Endothelial cell of umbilical vein (primary cell): Measurements from ENCODE around the gene FLT1. TPM values are rescaled to one million over a fixed set of nuclear protein-coding genes. Genes with fewer than 3 reads are reported as not detected.

Experiments
- BruUV-seq: library from RNA; stranded (reverse); fragments of 400-500 nt; replicated peaks from 2 replicates; lab custom pipeline; 2021; lab: Mats Ljungman, UMichigan
- CTCF ChIA-PET: fragments of 300-600, 350-600 bp; sonication (Branson Sonifier 250); formaldehyde crosslinking; loops from one replicate; lab custom pipeline; 2021; ENCODE audit warnings: antibody characterized with exemption, inconsistent platforms; lab: Charles Lee
- POLR2A ChIA-PET: fragments of 300-600, 350-600 bp; sonication (Branson Sonifier 250); formaldehyde crosslinking; loops from one replicate; lab custom pipeline; 2021; ENCODE audit warnings: antibody characterized with exemption, inconsistent platforms; lab: Charles Lee
- DNase-seq: peaks from one replicate; pipeline ENCODE4 v3.0.0-alpha.2; 2011; ENCODE audit warnings: low read depth, low spot score
- FAIRE-seq: peaks from 2 replicates; lab custom pipeline; 2011; peaks lifted over from hg19 to GRCh38; lab: Jason Lieb, UNC
- H2AFZ ChIP-seq: 2 replicates; pipeline ENCODE4 v1.6.0; 2012; ENCODE audit warnings: low read depth, low read length, control low read depth, inconsistent platforms
- H3K27ac ChIP-seq: 2 replicates; pipeline ENCODE4 v1.5.1; 2011; ENCODE audit warnings: low read depth, mild to moderate bottlenecking, control low read depth, low read length, moderate library complexity; ENCODE audit not compliant: insufficient read depth
- H3K27me3 ChIP-seq, 2 experiments: 2 replicates each; pipeline versions ENCODE4 v1.6.0 to v1.6.1; 2011; ENCODE audit warnings: low read length in 2 of 2, mixed read lengths in 1 of 2; ENCODE audit not compliant: control insufficient read depth in 2 of 2, insufficient read depth in 2 of 2
- H3K36me3 ChIP-seq, 2 experiments: 2 replicates in 1 of 2; 3 replicates in 1 of 2; pipeline ENCODE4 v1.5.1; 2011; ENCODE audit warnings: low read length in 2 of 2, mild to moderate bottlenecking in 1 of 2, moderate library complexity in 1 of 2; ENCODE audit not compliant: control insufficient read depth in 2 of 2, insufficient read depth in 2 of 2; ENCODE audit errors: extremely low read depth in 1 of 2
- H3K4me1 ChIP-seq: 3 replicates; pipeline ENCODE4 v1.5.1; 2011; ENCODE audit warnings: mild to moderate bottlenecking, low read length; ENCODE audit not compliant: control insufficient read depth, insufficient read depth; ENCODE audit errors: extremely low read depth
- H3K4me2 ChIP-seq: 2 replicates; pipeline ENCODE4 v1.6.1; 2011; ENCODE audit warnings: low read length, control low read depth, mixed read lengths; ENCODE audit not compliant: insufficient read depth
- H3K4me3 ChIP-seq, 3 experiments: fragments of 200-600 bp in 1 of 3; sonication (generic), shearing (Covaris generic) in 1 of 3; replicated peaks in 1 of 3; 2 replicates each; pipeline ENCODE4 v1.5.1; 2011 to 2016; ENCODE audit warnings: control low read depth in 3 of 3, low read length in 3 of 3, mild to moderate bottlenecking in 2 of 3, inconsistent platforms in 1 of 3, low read depth in 1 of 3, moderate library complexity in 1 of 3; ENCODE audit not compliant: insufficient read depth in 1 of 3
- H3K79me2 ChIP-seq: 2 replicates; pipeline ENCODE4 v1.6.0; 2012; ENCODE audit warnings: low read length, inconsistent platforms; ENCODE audit not compliant: control insufficient read depth, insufficient read depth
- H3K9ac ChIP-seq: replicated peaks from 2 replicates; pipeline ENCODE3; 2011; ENCODE audit warnings: low read length, control low read depth; ENCODE audit not compliant: insufficient read depth; ENCODE audit errors: extremely low read depth
- H3K9me1 ChIP-seq: replicated peaks from 3 replicates; pipeline ENCODE4 v1.6.0; 2011; ENCODE audit warnings: mild to moderate bottlenecking, low read length; ENCODE audit not compliant: control insufficient read depth, insufficient read depth; ENCODE audit errors: extremely low read depth
- H3K9me3 ChIP-seq: replicated peaks from 2 replicates; pipeline ENCODE4 v1.5.1; 2012; ENCODE audit warnings: low read length, inconsistent platforms; ENCODE audit not compliant: control insufficient read depth, insufficient read depth
- H4K20me1 ChIP-seq: replicated peaks from 2 replicates; pipeline ENCODE3; 2011; ENCODE audit warnings: mild to moderate bottlenecking, low read length; ENCODE audit not compliant: control insufficient read depth, insufficient read depth; ENCODE audit errors: extremely low read depth
- CTCF ChIP-seq, 2 donors: IDR thresholded peaks; 1 replicate in 1 of 2; 2 replicates in 1 of 2; pipeline ENCODE4 v1.5.1; 2011; ENCODE audit warnings: low read length in 2 of 2, mild to moderate bottlenecking in 2 of 2, moderate library complexity in 2 of 2, control low read depth in 1 of 2, inconsistent platforms in 1 of 2, low read depth in 1 of 2; ENCODE audit not compliant: insufficient read depth in 1 of 2; ENCODE audit errors: extremely low read depth in 1 of 2
- EZH2 ChIP-seq: IDR thresholded peaks from 2 replicates; pipeline ENCODE4 v1.6.1; 2012; ENCODE audit warnings: borderline replicate concordance, low read depth, mild to moderate bottlenecking, moderate library complexity, low read length, inconsistent platforms; ENCODE audit not compliant: severe bottlenecking
- FOS ChIP-seq: IDR thresholded peaks from 2 replicates; pipeline ENCODE4 v1.6.1; 2011; ENCODE audit warnings: mild to moderate bottlenecking, low read length, moderate library complexity, borderline replicate concordance; ENCODE audit not compliant: insufficient read depth
- GATA2 ChIP-seq: IDR thresholded peaks from 2 replicates; pipeline ENCODE4 v1.7.0; 2011; ENCODE audit warnings: low read depth, mild to moderate bottlenecking, moderate library complexity, mixed read lengths, low read length; ENCODE audit not compliant: insufficient read length, insufficient read depth
- JUN ChIP-seq: IDR thresholded peaks from 2 replicates; pipeline ENCODE4 v1.6.1; 2011; ENCODE audit warnings: borderline replicate concordance, low read depth; ENCODE audit not compliant: insufficient read length, insufficient read depth
- MAX ChIP-seq: IDR thresholded peaks from 2 replicates; pipeline ENCODE4 v1.6.1; 2011; ENCODE audit not compliant: insufficient read depth, insufficient read length
- MYC ChIP-seq: IDR thresholded peaks from one replicate; pipeline ENCODE4 v1.6.1; 2011; ENCODE audit warnings: mild to moderate bottlenecking, low read depth, low read length
- POLR2A ChIP-seq: IDR thresholded peaks from 2 replicates; pipeline ENCODE4 v1.6.1; 2012; ENCODE audit warnings: low read depth, mild to moderate bottlenecking, control low read depth, low read length
- POLR2AphosphoS5 ChIP-seq: IDR thresholded peaks from 2 replicates; pipeline ENCODE4 v1.6.1; 2012; ENCODE audit warnings: low read depth, mild to moderate bottlenecking, control low read depth, low read length, moderate library complexity; ENCODE audit not compliant: insufficient read depth
- dilution Hi-C: fragments of 300-500 bp; cut with MboI; formaldehyde crosslinking; loops from one replicate; pipeline ENCODE4 v1.15.0; 2019; ENCODE audit warnings: low sequenced_read_pairs; ENCODE audit not compliant: extremely low pct_ligation_motif_present
- intact Hi-C: fragments of 100-400 bp; cut with micrococcal nuclease; formaldehyde crosslinking; loops from one replicate; pipeline ENCODE4 v1.10.0; 2022
- polyA plus RNA-seq, 4 experiments: library from polyadenylated mRNA; depleted of rRNA in 3 of 4; stranded (reverse) in 3 of 4; unstranded in 1 of 4; fragments of >200 nt; gene quantifications; 2 replicates each; pipeline versions ENCODE4 v1.2.1 to v1.2.3, GENCODE V29; 2011 to 2012; ENCODE audit warnings: missing spikeins in 1 of 4
- total RNA-seq: library from RNA; stranded (reverse); gene quantifications from 2 replicates; pipeline ENCODE4 v1.2.3, GENCODE V29; 2021

The FLT1 gene
- total and polyA plus RNA-seq, 2 donors (not counting 3 experiments of a cell fraction or from before 2014, with no cell fraction given): 16.0 to 104 TPM

GRCh38 chr13:28477709-28477973 is 17.3 kb downstream of the FLT1 start:
- no peaks in the 10 kb centered on the region for H3K9me1 ChIP-seq
- no peaks in the 10 kb centered on the region for H3K9me3 ChIP-seq
- no peaks in the 10 kb centered on the region for H3K36me3 ChIP-seq
- POLR2A ChIA-PET: no interaction called here
- no peak overlapping the region for H3K4me3 ChIP-seq
- DNase-seq (no peak), FAIRE-seq (no peak)
- H3K79me2 ChIP-seq: peaks cover 83% of the 10 kb centered on the region
- intact Hi-C loops: loop anchor here (5.0 kb wide), 1 partner anchor 180 kb away; the partner anchor contains the start of gene POMP
- H3K27ac ChIP-seq: no peak overlapping the region
- H2AFZ ChIP-seq: no peak overlapping the region
- no peak for TF ChIP-seq POLR2A
- TF ChIP-seq JUN: no peak
- TF ChIP-seq CTCF (IDR thresholded peaks at IDR 0.05; ENCODE audit: extremely low read depth in 1 of 2, insufficient read depth in 1 of 2, low read depth in 1 of 2, low read length in 2 of 2): no peak
- TF ChIP-seq MAX: no peak
- no peak for TF ChIP-seq POLR2AphosphoS5
- TF ChIP-seq FOS: no peak
- no peak for TF ChIP-seq EZH2
- TF ChIP-seq MYC: no peak
- no peak for TF ChIP-seq GATA2
- no peaks in the 10 kb centered on the region for H4K20me1 ChIP-seq
- BruUV-seq: no TSS peak
- no peaks in the 10 kb centered on the region for H3K27me3 ChIP-seq
- H3K4me1 ChIP-seq: peaks cover 61% of the 10 kb centered on the region
- no peak overlapping the region for H3K9ac ChIP-seq
- CTCF ChIA-PET: interaction anchor here (3.2 kb wide), 1 partner anchor 12 kb away, joined by 14 read pairs; no protein-coding TSS in a partner anchor
- H3K4me2 ChIP-seq: no peak overlapping the region
- dilution Hi-C loops: loop anchor here (25.0 kb wide), 1 partner anchor 165 kb away; no protein-coding TSS in a partner anchor
